ENCODE measurements around the gene ANTKMT. TPM values are rescaled to one million over a fixed set of nuclear protein-coding genes. Genes with fewer than 3 reads are reported as not detected.

The ANTKMT gene
- total and polyA plus RNA-seq, 2 of the 8 experiments (the other 6 are each of a cell fraction or from before 2014, with no cell fraction given): 26.5 to 26.6 TPM

DNA sequence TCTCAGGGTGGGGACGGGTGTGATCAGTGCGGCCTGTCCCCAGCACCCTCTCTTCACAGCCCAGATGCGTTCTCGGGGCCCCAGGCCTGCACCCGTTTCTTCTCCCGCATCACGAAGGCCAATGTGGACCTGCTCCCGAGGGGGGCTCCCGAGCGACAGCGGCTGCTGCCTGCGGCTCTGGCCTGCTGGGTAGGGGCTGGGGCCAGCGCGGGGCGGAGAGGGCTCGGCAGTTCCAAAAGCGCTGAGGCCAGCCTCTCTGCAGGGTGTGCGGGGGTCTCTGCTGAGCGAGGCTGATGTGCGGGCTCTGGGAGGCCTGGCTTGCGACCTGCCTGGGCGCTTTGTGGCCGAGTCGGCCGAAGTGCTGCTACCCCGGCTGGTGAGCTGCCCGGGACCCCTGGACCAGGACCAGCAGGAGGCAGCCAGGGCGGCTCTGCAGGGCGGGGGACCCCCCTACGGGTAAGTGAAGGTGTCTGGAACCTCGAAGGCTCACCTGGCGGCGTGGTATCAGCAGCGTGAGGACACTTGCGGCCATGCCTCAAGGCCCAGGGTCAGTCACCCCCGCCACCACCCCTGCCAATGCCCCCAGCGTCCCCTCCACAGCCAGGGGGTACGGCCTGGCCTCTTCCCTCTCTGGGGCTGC, 44.0 kb downstream of the ANTKMT start (continued):
- no peak for TF ChIP-seq CEBPB (IDR thresholded peaks at IDR 0.05; ENCODE audit: low read depth, low read length)
- no peak for TF ChIP-seq HDAC2 (IDR thresholded peaks at IDR 0.05; ENCODE audit: borderline replicate concordance in 1 of 2, low read depth in 2 of 2, low read length in 2 of 2)
- TF ChIP-seq, protein P1, sequence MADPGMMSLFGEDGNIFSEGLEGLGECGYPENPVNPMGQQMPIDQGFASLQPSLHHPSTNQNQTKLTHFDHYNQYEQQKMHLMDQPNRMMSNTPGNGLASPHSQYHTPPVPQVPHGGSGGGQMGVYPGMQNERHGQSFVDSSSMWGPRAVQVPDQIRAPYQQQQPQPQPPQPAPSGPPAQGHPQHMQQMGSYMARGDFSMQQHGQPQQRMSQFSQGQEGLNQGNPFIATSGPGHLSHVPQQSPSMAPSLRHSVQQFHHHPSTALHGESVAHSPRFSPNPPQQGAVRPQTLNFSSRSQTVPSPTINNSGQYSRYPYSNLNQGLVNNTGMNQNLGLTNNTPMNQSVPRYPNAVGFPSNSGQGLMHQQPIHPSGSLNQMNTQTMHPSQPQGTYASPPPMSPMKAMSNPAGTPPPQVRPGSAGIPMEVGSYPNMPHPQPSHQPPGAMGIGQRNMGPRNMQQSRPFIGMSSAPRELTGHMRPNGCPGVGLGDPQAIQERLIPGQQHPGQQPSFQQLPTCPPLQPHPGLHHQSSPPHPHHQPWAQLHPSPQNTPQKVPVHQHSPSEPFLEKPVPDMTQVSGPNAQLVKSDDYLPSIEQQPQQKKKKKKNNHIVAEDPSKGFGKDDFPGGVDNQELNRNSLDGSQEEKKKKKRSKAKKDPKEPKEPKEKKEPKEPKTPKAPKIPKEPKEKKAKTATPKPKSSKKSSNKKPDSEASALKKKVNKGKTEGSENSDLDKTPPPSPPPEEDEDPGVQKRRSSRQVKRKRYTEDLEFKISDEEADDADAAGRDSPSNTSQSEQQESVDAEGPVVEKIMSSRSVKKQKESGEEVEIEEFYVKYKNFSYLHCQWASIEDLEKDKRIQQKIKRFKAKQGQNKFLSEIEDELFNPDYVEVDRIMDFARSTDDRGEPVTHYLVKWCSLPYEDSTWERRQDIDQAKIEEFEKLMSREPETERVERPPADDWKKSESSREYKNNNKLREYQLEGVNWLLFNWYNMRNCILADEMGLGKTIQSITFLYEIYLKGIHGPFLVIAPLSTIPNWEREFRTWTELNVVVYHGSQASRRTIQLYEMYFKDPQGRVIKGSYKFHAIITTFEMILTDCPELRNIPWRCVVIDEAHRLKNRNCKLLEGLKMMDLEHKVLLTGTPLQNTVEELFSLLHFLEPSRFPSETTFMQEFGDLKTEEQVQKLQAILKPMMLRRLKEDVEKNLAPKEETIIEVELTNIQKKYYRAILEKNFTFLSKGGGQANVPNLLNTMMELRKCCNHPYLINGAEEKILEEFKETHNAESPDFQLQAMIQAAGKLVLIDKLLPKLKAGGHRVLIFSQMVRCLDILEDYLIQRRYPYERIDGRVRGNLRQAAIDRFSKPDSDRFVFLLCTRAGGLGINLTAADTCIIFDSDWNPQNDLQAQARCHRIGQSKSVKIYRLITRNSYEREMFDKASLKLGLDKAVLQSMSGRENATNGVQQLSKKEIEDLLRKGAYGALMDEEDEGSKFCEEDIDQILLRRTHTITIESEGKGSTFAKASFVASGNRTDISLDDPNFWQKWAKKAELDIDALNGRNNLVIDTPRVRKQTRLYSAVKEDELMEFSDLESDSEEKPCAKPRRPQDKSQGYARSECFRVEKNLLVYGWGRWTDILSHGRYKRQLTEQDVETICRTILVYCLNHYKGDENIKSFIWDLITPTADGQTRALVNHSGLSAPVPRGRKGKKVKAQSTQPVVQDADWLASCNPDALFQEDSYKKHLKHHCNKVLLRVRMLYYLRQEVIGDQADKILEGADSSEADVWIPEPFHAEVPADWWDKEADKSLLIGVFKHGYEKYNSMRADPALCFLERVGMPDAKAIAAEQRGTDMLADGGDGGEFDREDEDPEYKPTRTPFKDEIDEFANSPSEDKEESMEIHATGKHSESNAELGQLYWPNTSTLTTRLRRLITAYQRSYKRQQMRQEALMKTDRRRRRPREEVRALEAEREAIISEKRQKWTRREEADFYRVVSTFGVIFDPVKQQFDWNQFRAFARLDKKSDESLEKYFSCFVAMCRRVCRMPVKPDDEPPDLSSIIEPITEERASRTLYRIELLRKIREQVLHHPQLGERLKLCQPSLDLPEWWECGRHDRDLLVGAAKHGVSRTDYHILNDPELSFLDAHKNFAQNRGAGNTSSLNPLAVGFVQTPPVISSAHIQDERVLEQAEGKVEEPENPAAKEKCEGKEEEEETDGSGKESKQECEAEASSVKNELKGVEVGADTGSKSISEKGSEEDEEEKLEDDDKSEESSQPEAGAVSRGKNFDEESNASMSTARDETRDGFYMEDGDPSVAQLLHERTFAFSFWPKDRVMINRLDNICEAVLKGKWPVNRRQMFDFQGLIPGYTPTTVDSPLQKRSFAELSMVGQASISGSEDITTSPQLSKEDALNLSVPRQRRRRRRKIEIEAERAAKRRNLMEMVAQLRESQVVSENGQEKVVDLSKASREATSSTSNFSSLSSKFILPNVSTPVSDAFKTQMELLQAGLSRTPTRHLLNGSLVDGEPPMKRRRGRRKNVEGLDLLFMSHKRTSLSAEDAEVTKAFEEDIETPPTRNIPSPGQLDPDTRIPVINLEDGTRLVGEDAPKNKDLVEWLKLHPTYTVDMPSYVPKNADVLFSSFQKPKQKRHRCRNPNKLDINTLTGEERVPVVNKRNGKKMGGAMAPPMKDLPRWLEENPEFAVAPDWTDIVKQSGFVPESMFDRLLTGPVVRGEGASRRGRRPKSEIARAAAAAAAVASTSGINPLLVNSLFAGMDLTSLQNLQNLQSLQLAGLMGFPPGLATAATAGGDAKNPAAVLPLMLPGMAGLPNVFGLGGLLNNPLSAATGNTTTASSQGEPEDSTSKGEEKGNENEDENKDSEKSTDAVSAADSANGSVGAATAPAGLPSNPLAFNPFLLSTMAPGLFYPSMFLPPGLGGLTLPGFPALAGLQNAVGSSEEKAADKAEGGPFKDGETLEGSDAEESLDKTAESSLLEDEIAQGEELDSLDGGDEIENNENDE (IDR thresholded peaks at IDR 0.05; ENCODE audit: insufficient replicate concordance, low read length): no peak
- no peak for TF ChIP-seq NANOG (IDR thresholded peaks at IDR 0.05; ENCODE audit: insufficient read depth, low read depth, low read length, poor library complexity, severe bottlenecking)
